HCT116 (cell line): ENCODE data around the gene ABI1. TPM values are rescaled to one million over a fixed set of nuclear protein-coding genes. Genes with fewer than 3 reads are reported as not detected.

Source experiments
- ATAC-seq: fragments of 200-7000 bp; cut with Tn5 transposase; 2 replicates; pipeline ENCODE4 v1.9.1; 2020; ENCODE audit warnings: mild to moderate bottlenecking, moderate library complexity
- BruUV-seq: library from RNA; stranded (reverse); fragments of 400-500 nt; replicated peaks from 2 replicates; lab custom pipeline; 2021; lab: Mats Ljungman, UMichigan
- CTCF ChIA-PET: fragments of 300-600 bp; sonication (Branson Sonifier 250); formaldehyde crosslinking; loops from one replicate; lab custom pipeline; 2021; ENCODE audit warnings: antibody characterized with exemption; lab: Charles Lee
- POLR2A ChIA-PET: fragments of 300-600, 350-600 bp; sonication (Branson Sonifier 250); formaldehyde crosslinking; loops from one replicate; lab custom pipeline; 2021; ENCODE audit warnings: antibody characterized with exemption; lab: Charles Lee
- RAD21 ChIA-PET, 2 experiments: fragments of 300-600 bp; sonication (Branson Sonifier 250); formaldehyde crosslinking; loops; one replicate each; lab custom pipeline; 2023; ENCODE audit warnings: low total read pairs in 2 of 2; ENCODE audit not compliant: uncharacterized antibody in 2 of 2, unreplicated experiment in 2 of 2, low non-redundant PET in 1 of 2; lab: Charles Lee
- DNase-seq: peaks from one replicate; pipeline ENCODE4 v3.0.0-alpha.2; 2010; ENCODE audit warnings: low read depth, low spot score
- H2AFZ ChIP-seq: fragments of 200-600 bp; shearing (Covaris generic), sonication (generic); 2 replicates; pipeline ENCODE4 v1.6.1; 2017; ENCODE audit warnings: low read depth, mixed run types, mixed read lengths, antibody characterized with exemption, low read length; ENCODE audit not compliant: poor library complexity, severe bottlenecking
- H3K27ac ChIP-seq: 2 replicates; pipeline ENCODE4 v1.5.1; 2012; ENCODE audit warnings: low read depth, low read length
- H3K27me3 ChIP-seq: fragments of 200-600 bp; sonication (generic); 2 replicates; pipeline ENCODE4 v1.6.1; 2016; ENCODE audit warnings: mixed run types, low read length, mixed read lengths; ENCODE audit not compliant: insufficient read depth
- H3K36me3 ChIP-seq, 2 experiments: fragments of 200-500 bp in 1 of 2; fragments of 200-600 bp in 1 of 2; sonication (Bioruptor generic) in 1 of 2; sonication (generic) in 1 of 2; 2 replicates each; pipeline versions ENCODE4 v1.5.1 to v1.6.1; 2014 to 2016; ENCODE audit warnings: low read length in 2 of 2, inconsistent platforms in 1 of 2, mixed read lengths in 1 of 2, mixed run types in 1 of 2; ENCODE audit not compliant: insufficient read depth in 2 of 2, control insufficient read depth in 1 of 2
- H3K4me1 ChIP-seq, 2 experiments: fragments of 200-600 bp in 1 of 2; sonication (generic) in 1 of 2; 2 replicates each; pipeline versions ENCODE4 v1.5.1 to v1.6.1; 2012 to 2017; ENCODE audit warnings: low read length in 2 of 2, inconsistent platforms in 1 of 2, mild to moderate bottlenecking in 1 of 2, mixed read lengths in 1 of 2, mixed run types in 1 of 2, moderate library complexity in 1 of 2; ENCODE audit not compliant: insufficient read depth in 2 of 2, control insufficient read depth in 1 of 2
- H3K4me2 ChIP-seq: fragments of 200-600 bp; sonication (generic); 2 replicates; pipeline ENCODE4 v1.6.1; 2017; ENCODE audit warnings: mixed run types, low read length, mixed read lengths
- H3K4me3 ChIP-seq, 2 experiments: fragments of 200-600 bp in 1 of 2; sonication (generic) in 1 of 2; replicated peaks in 1 of 2; 2 replicates each; pipeline ENCODE4 v1.5.1; 2011 to 2016; ENCODE audit warnings: low read length in 2 of 2, control low read depth in 1 of 2, low read depth in 1 of 2, mild to moderate bottlenecking in 1 of 2, mixed read lengths in 1 of 2, mixed run types in 1 of 2
- H3K79me2 ChIP-seq: fragments of 200-600 bp; sonication (generic); 2 replicates; pipeline ENCODE4 v1.6.1; 2017; ENCODE audit warnings: mild to moderate bottlenecking, mixed run types, low read length, moderate library complexity, mixed read lengths; ENCODE audit not compliant: insufficient read depth
- H3K9ac ChIP-seq: fragments of 200-600 bp; sonication (generic); 2 replicates; pipeline ENCODE4 v1.6.1; 2016; ENCODE audit warnings: low read length, mixed read lengths
- H3K9me2 ChIP-seq: fragments of 200-600 bp; sonication (generic), shearing (Covaris generic); 2 replicates; pipeline ENCODE4 v1.6.1; 2017; ENCODE audit warnings: mixed run types, mild to moderate bottlenecking, moderate library complexity; ENCODE audit not compliant: insufficient read depth
- H3K9me3 ChIP-seq, 2 experiments: fragments of 200-500 bp in 1 of 2; fragments of 200-600 bp in 1 of 2; sonication (Bioruptor generic) in 1 of 2; sonication (generic) in 1 of 2; 2 replicates each; pipeline ENCODE4 v1.6.1; 2014 to 2017; ENCODE audit warnings: low read length in 2 of 2, mixed read lengths in 2 of 2, inconsistent platforms in 1 of 2, low read depth in 1 of 2, mild to moderate bottlenecking in 1 of 2, mixed run types in 1 of 2, moderate library complexity in 1 of 2; ENCODE audit not compliant: control insufficient read depth in 1 of 2, insufficient read depth in 1 of 2
- H4K20me1 ChIP-seq: fragments of 200-600 bp; sonication (generic), shearing (Covaris generic); 2 replicates; pipeline ENCODE4 v1.6.1; 2017; ENCODE audit warnings: mixed run types, mild to moderate bottlenecking, moderate library complexity; ENCODE audit not compliant: insufficient read depth
- CBX3 ChIP-seq: IDR thresholded peaks from 2 replicates; pipeline ENCODE4 v1.6.1; 2012; ENCODE audit warnings: low read depth
- EZH2 ChIP-seq: fragments of 200-600 bp; sonication (generic); IDR thresholded peaks from 2 replicates; pipeline ENCODE4 v1.6.1; 2017; ENCODE audit warnings: antibody characterized with exemption, mixed run types
- FOSL1 ChIP-seq: IDR thresholded peaks from 2 replicates; pipeline ENCODE4 v1.6.1; 2012; ENCODE audit warnings: low read depth
- SRF ChIP-seq: IDR thresholded peaks from 2 replicates; pipeline ENCODE4 v1.6.1; 2012; ENCODE audit warnings: low read depth
- ZFX ChIP-seq: fragments of 450-650 bp; IDR thresholded peaks from 2 replicates; pipeline ENCODE4 v1.6.1; 2017
- ZNF274 ChIP-seq: fragments of 200-500 bp; sonication (Bioruptor generic); IDR thresholded peaks from 2 replicates; pipeline ENCODE4 v1.6.1; 2014; ENCODE audit warnings: mild to moderate bottlenecking, low read depth, low read length, inconsistent platforms
- intact Hi-C: fragments of 100-400 bp; cut with micrococcal nuclease; formaldehyde crosslinking; loops from 2 replicates; pipeline ENCODE4 v1.10.0; 2022
- total RNA-seq: library from RNA; stranded (reverse); gene quantifications from one replicate; pipeline ENCODE4 v1.2.1, GENCODE V29; 2021; ENCODE audit not compliant: unreplicated experiment
- TF ChIP-seq, protein P1 (sequence below), 3 experiments: fragments of 200-600 bp in 1 of 3; sonication (generic) in 1 of 3; IDR thresholded peaks in 2 of 3; conservative IDR thresholded peaks in 1 of 3; 2 replicates each; pipeline ENCODE4 v1.5.1; 2012 to 2017; ENCODE audit warnings: low read depth in 2 of 3, low read length in 2 of 3, antibody characterized with exemption in 1 of 3, borderline replicate concordance in 1 of 3, control low read depth in 1 of 3, mild to moderate bottlenecking in 1 of 3, mixed read lengths in 1 of 3, mixed run types in 1 of 3, moderate library complexity in 1 of 3; ENCODE audit not compliant: insufficient read depth in 1 of 3
- TF ChIP-seq, protein P2 (sequence below): IDR thresholded peaks from 2 replicates; pipeline ENCODE4 v1.6.1; 2012

The ABI1 gene
- total RNA-seq, 1 experiment from 2014 or later = 34.8 TPM

DNA sequence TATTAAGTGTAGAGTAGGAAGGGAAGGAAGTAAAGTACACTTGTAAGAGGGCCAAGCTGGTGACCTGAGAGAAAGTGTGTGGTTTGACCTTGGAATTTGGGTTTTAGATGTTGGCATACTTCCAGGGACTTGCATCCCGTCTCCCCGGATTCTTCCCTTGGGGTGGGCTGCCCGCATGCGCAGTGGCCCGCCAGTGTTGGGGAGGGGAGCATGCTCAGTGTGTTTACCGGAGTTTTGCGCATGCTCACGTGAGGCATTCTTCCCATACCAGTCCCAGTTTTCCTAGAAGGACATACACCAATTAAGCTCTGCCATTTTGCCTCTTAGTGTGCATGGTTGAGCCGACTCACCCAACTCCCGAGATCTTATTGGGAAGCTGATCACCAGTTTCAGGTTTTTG is 153.8 kb downstream of the ABI1 start:
- Histone ChIP-seq H4K20me1 (no peaks in the 10 kb centered on the region), H2AFZ (no peak overlapping the region), H3K36me3 (peaks cover 30 to 43% of the 10 kb centered on the region in 2 experiments), H3K27ac (no peak overlapping the region), H3K4me3 (no peak overlapping the region), H3K27me3 (no peaks in the 10 kb centered on the region), H3K9ac (no peak overlapping the region), H3K9me3 (no peaks in the 10 kb centered on the region), H3K4me1 (no peaks in the 10 kb centered on the region), H3K79me2 (peaks cover 60% of the 10 kb centered on the region), H3K9me2 (no peaks in the 10 kb centered on the region), H3K4me2 (no peak overlapping the region)
- TF ChIP-seq SRF (no peak), CBX3 (no peak), ZNF274 (no peak)
- CTCF ChIA-PET = interaction anchor here (1.0 kb wide), 1 partner anchor 19 kb away, joined by 3 read pairs; no protein-coding TSS in a partner anchor
- RAD21 ChIA-PET = no interaction called here
- intact Hi-C loops = no loop called here
- no TSS peak for BruUV-seq
- DNase-seq (no peak), ATAC-seq (no peak)
- POLR2A ChIA-PET = no interaction called here

DNA sequence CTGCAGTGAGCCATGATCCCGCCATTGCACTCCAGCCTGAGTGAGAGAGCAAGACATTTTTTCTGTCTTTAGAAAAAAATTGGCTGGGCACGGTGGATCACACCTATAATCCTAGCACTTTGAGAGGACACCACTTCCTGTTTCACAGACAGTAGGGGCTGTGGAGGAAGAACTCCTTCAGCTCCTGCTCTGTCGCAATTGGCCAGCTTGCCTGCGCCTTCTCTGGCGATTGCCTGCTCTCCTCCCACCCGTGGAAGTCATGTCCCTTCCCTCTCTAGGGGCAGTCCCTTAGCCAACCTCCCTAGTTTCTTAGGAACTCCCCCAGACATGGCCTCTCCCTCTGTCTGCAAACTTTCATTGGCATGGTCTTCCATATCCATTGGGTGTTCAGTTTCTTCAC is 154.6 kb downstream of the ABI1 start:
- ATAC-seq = no peak
- BruUV-seq = no TSS peak
- Histone ChIP-seq H3K79me2 (peaks cover 67% of the 10 kb centered on the region), H3K4me2 (no peak overlapping the region), H2AFZ (no peak overlapping the region), H3K9me2 (no peaks in the 10 kb centered on the region), H3K27me3 (no peaks in the 10 kb centered on the region), H3K36me3 (peaks cover 30 to 48% of the 10 kb centered on the region in 2 experiments), H3K4me1 (no peaks in the 10 kb centered on the region), H3K4me3 (no peak overlapping the region), H3K9me3 (no peaks in the 10 kb centered on the region), H3K9ac (no peak overlapping the region), H4K20me1 (no peaks in the 10 kb centered on the region), H3K27ac (no peak overlapping the region)
- ChIA-PET RAD21 (no interaction called here), CTCF (interaction anchor here (1.0 kb wide), 1 partner anchor 20 kb away, joined by 3 read pairs; no protein-coding TSS in a partner anchor), POLR2A (no interaction called here)
- no peak for DNase-seq
- TF ChIP-seq EZH2 (no peak), FOSL1 (no peak), ZFX (no peak), CBX3 (no peak)
- TF ChIP-seq, protein P1, sequence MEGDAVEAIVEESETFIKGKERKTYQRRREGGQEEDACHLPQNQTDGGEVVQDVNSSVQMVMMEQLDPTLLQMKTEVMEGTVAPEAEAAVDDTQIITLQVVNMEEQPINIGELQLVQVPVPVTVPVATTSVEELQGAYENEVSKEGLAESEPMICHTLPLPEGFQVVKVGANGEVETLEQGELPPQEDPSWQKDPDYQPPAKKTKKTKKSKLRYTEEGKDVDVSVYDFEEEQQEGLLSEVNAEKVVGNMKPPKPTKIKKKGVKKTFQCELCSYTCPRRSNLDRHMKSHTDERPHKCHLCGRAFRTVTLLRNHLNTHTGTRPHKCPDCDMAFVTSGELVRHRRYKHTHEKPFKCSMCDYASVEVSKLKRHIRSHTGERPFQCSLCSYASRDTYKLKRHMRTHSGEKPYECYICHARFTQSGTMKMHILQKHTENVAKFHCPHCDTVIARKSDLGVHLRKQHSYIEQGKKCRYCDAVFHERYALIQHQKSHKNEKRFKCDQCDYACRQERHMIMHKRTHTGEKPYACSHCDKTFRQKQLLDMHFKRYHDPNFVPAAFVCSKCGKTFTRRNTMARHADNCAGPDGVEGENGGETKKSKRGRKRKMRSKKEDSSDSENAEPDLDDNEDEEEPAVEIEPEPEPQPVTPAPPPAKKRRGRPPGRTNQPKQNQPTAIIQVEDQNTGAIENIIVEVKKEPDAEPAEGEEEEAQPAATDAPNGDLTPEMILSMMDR (IDR thresholded peaks at IDR 0.05 in 2 of 3, conservative IDR thresholded peaks at IDR 0.05 in 1 of 3; ENCODE audit: borderline replicate concordance in 1 of 3, insufficient read depth in 1 of 3, low read depth in 2 of 3, low read length in 2 of 3) = no peak
- TF ChIP-seq, protein P2, sequence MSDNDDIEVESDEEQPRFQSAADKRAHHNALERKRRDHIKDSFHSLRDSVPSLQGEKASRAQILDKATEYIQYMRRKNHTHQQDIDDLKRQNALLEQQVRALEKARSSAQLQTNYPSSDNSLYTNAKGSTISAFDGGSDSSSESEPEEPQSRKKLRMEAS = no peak
- intact Hi-C loops = no loop called here
